H1 (cell line): ENCODE data around the gene IPO9. TPM values are rescaled to one million over a fixed set of nuclear protein-coding genes. Genes with fewer than 3 reads are reported as not detected.

Source experiments
- CTCF ChIA-PET: fragments of 300-600 bp; sonication (Branson Sonifier 250); formaldehyde crosslinking; loops from one replicate; lab custom pipeline; 2021; ENCODE audit not compliant: partially characterized antibody; lab: Charles Lee
- POLR2A ChIA-PET: fragments of 300-600 bp; sonication (Branson Sonifier 250); formaldehyde crosslinking; loops from one replicate; lab custom pipeline; 2021; ENCODE audit warnings: inconsistent platforms; ENCODE audit not compliant: partially characterized antibody; lab: Charles Lee
- DNase-seq, 2 experiments: peaks; one replicate each; pipeline versions ENCODE4 v3.0.0 to v3.0.0-alpha.2; 2010 to 2022; ENCODE audit warnings: low spot score in 2 of 2, low read depth in 1 of 2, mixed read lengths in 1 of 2
- FAIRE-seq: peaks from 2 replicates; lab custom pipeline; 2011; peaks lifted over from hg19 to GRCh38; lab: Jason Lieb, UNC
- H2AFZ ChIP-seq: 2 replicates; pipeline ENCODE4 v1.8.1; 2012; ENCODE audit warnings: low read length, inconsistent platforms
- H2AK5ac ChIP-seq: 2 replicates; pipeline ENCODE4 v1.6.1; 2013; ENCODE audit warnings: low read depth, low read length
- H2BK120ac ChIP-seq: replicated peaks from 2 replicates; pipeline ENCODE3; 2013; ENCODE audit warnings: low read depth, low read length, inconsistent platforms
- H2BK12ac ChIP-seq: 2 replicates; pipeline ENCODE4 v1.6.1; 2013; ENCODE audit warnings: low read depth, low read length
- H2BK15ac ChIP-seq: 2 replicates; pipeline ENCODE4 v1.6.1; 2013; ENCODE audit warnings: low read length
- H2BK20ac ChIP-seq: 2 replicates; pipeline ENCODE4 v1.6.1; 2013; ENCODE audit warnings: low read length
- H2BK5ac ChIP-seq: 2 replicates; pipeline ENCODE4 v1.6.1; 2013; ENCODE audit warnings: low read depth, low read length
- H3K14ac ChIP-seq: 2 replicates; pipeline ENCODE4 v1.6.1; 2013; ENCODE audit warnings: inconsistent platforms; ENCODE audit not compliant: insufficient read length
- H3K18ac ChIP-seq: 2 replicates; pipeline ENCODE4 v1.6.1; 2013; ENCODE audit warnings: low read length; ENCODE audit errors: extremely low read depth
- H3K23ac ChIP-seq: 2 replicates; pipeline ENCODE4 v1.6.1; 2013; ENCODE audit warnings: inconsistent platforms; ENCODE audit not compliant: insufficient read length
- H3K23me2 ChIP-seq: 2 replicates; pipeline ENCODE4 v1.6.1; 2013; ENCODE audit warnings: low read depth, low read length
- H3K27ac ChIP-seq: 2 replicates; pipeline ENCODE4 v1.6.1; 2011; ENCODE audit warnings: low read depth, low read length, inconsistent platforms
- H3K27me3 ChIP-seq, 4 experiments: replicated peaks in 1 of 4; 1 replicate in 1 of 4; 2 replicates in 3 of 4; pipeline versions ENCODE4 v1.6.1 to v1.8.1; 2011 to 2013; ENCODE audit warnings: low read length in 3 of 4, mild to moderate bottlenecking in 3 of 4, inconsistent platforms in 2 of 4, mixed read lengths in 2 of 4, moderate library complexity in 1 of 4; ENCODE audit not compliant: control insufficient read depth in 3 of 4, insufficient read depth in 3 of 4; ENCODE audit errors: extremely low read depth in 1 of 4
- H3K36me3 ChIP-seq, 4 experiments: 2 replicates each; pipeline versions ENCODE4 v1.6.1 to v1.8.1; 2011 to 2013; ENCODE audit warnings: mild to moderate bottlenecking in 4 of 4, low read length in 3 of 4, moderate library complexity in 2 of 4, control low read depth in 1 of 4, inconsistent platforms in 1 of 4; ENCODE audit not compliant: insufficient read depth in 4 of 4, control insufficient read depth in 2 of 4
- H3K4ac ChIP-seq: replicated peaks from 2 replicates; pipeline ENCODE3; 2013; ENCODE audit warnings: low read length, low read depth, mixed read lengths, inconsistent platforms; ENCODE audit not compliant: insufficient read length
- H3K4me1 ChIP-seq, 4 experiments: replicated peaks in 1 of 4; 1 replicate in 1 of 4; 2 replicates in 3 of 4; pipeline versions ENCODE4 v1.6.1 to v1.8.1; 2011 to 2013; ENCODE audit warnings: low read length in 3 of 4, inconsistent platforms in 2 of 4, mixed read lengths in 1 of 4; ENCODE audit not compliant: insufficient read depth in 4 of 4, control insufficient read depth in 3 of 4
- H3K4me2 ChIP-seq, 2 experiments: 2 replicates each; pipeline versions ENCODE4 v1.6.1 to v1.8.1; 2011 to 2013; ENCODE audit warnings: low read depth in 2 of 2, low read length in 2 of 2, control low read depth in 1 of 2, inconsistent platforms in 1 of 2, mild to moderate bottlenecking in 1 of 2; ENCODE audit not compliant: insufficient read depth in 1 of 2
- H3K4me3 ChIP-seq, 4 experiments: fragments of 200-600, 300-600 bp in 1 of 4; sonication (generic), shearing (Covaris generic), sonication (Bioruptor Twin) in 1 of 4; 2 replicates each; pipeline versions ENCODE4 v1.5.1 to v1.8.1; 2011 to 2016; ENCODE audit warnings: low read length in 4 of 4, low read depth in 3 of 4, control low read depth in 2 of 4, inconsistent platforms in 2 of 4, mild to moderate bottlenecking in 2 of 4, mixed read lengths in 1 of 4, moderate library complexity in 1 of 4; ENCODE audit not compliant: insufficient read depth in 2 of 4; ENCODE audit errors: extremely low read depth in 1 of 4
- H3K56ac ChIP-seq: replicated peaks from 2 replicates; pipeline ENCODE3; 2013; ENCODE audit warnings: low read depth, mild to moderate bottlenecking, mixed read lengths, low read length, inconsistent platforms; ENCODE audit not compliant: insufficient read length
- H3K79me1 ChIP-seq: 2 replicates; pipeline ENCODE4 v1.6.1; 2013; ENCODE audit warnings: low read depth, low read length, control low read depth
- H3K79me2 ChIP-seq, 2 experiments: 2 replicates each; pipeline versions ENCODE4 v1.6.1 to v1.8.1; 2012 to 2013; ENCODE audit warnings: low read length in 2 of 2, mild to moderate bottlenecking in 2 of 2, inconsistent platforms in 1 of 2; ENCODE audit not compliant: insufficient read depth in 2 of 2, control insufficient read depth in 1 of 2
- H3K9ac ChIP-seq, 4 experiments: replicated peaks in 1 of 4; 1 replicate in 1 of 4; 2 replicates in 3 of 4; pipeline versions ENCODE4 v1.6.1 to v1.8.1; 2011 to 2013; ENCODE audit warnings: low read depth in 3 of 4, low read length in 3 of 4, control low read depth in 2 of 4, mild to moderate bottlenecking in 2 of 4, moderate library complexity in 2 of 4, inconsistent platforms in 1 of 4; ENCODE audit errors: extremely low read depth in 1 of 4
- H3K9me3 ChIP-seq, 2 experiments: 2 replicates each; pipeline versions ENCODE4 v1.6.1 to v1.8.1; 2012 to 2013; ENCODE audit warnings: mild to moderate bottlenecking in 2 of 2, moderate library complexity in 2 of 2, control low read depth in 1 of 2, inconsistent platforms in 1 of 2, low read depth in 1 of 2, low read length in 1 of 2, mixed read lengths in 1 of 2; ENCODE audit not compliant: insufficient read depth in 2 of 2
- H4K20me1 ChIP-seq, 2 experiments: replicated peaks in 1 of 2; 2 replicates each; pipeline versions ENCODE3 to v1.8.1; 2011 to 2013; ENCODE audit warnings: inconsistent platforms in 2 of 2, low read length in 2 of 2, mild to moderate bottlenecking in 1 of 2; ENCODE audit not compliant: insufficient read depth in 2 of 2, control insufficient read depth in 1 of 2
- H4K5ac ChIP-seq: 2 replicates; pipeline ENCODE4 v1.6.1; 2013; ENCODE audit warnings: low read length, low read depth, mixed read lengths, inconsistent platforms; ENCODE audit not compliant: insufficient read length
- H4K8ac ChIP-seq: 2 replicates; pipeline ENCODE4 v1.8.0; 2013; ENCODE audit warnings: mild to moderate bottlenecking, moderate library complexity, low read length, inconsistent platforms; ENCODE audit not compliant: insufficient read depth; ENCODE audit errors: extremely low read depth
- H4K91ac ChIP-seq: replicated peaks from 2 replicates; pipeline ENCODE3; 2013; ENCODE audit warnings: low read length, mixed read lengths, inconsistent platforms; ENCODE audit not compliant: insufficient read length
- POU5F1 ChIP-seq: IDR thresholded peaks from 2 replicates; pipeline ENCODE4 v1.6.1; 2011; ENCODE audit warnings: low read depth, mild to moderate bottlenecking, low read length, moderate library complexity
- SIRT6 ChIP-seq: IDR thresholded peaks from one replicate; pipeline ENCODE4 v1.7.1; 2012; ENCODE audit warnings: low read length, inconsistent platforms
- SIX5 ChIP-seq: IDR thresholded peaks from 2 replicates; pipeline ENCODE4 v1.6.1; 2011; ENCODE audit warnings: mild to moderate bottlenecking, low read depth, low read length
- WGBS, 2 experiments: shearing (Covaris generic) in 1 of 2; methylation state at CpG; one replicate each; pipeline versions ENCODE4 v1.1.6 to v1.1.7; 2013 to 2015; ENCODE audit warnings: low lambda C conversion rate in 2 of 2, mixed read lengths in 2 of 2, inconsistent platforms in 1 of 2, low coverage in 1 of 2, missing lambda C conversion rate in 1 of 2; ENCODE audit not compliant: insufficient replicate concordance in 2 of 2, insufficient coverage in 1 of 2, insufficient read length in 1 of 2; ENCODE audit errors: extremely low coverage in 1 of 2, missing lambda C conversion rate in 1 of 2; 5-methylcytosine and 5-hydroxymethylcytosine counted together
- polyA plus RNA-seq, 7 experiments: library from polyadenylated mRNA; depleted of rRNA in 3 of 7; stranded (reverse) in 5 of 7; unstranded in 2 of 7; fragments of >200 nt in 5 of 7; fragments of 200-250 nt in 2 of 7; gene quantifications; 1 replicate in 5 of 7; 2 replicates in 1 of 7; 4 replicates in 1 of 7; pipeline versions ENCODE4 v1.2.1 to v1.2.3, GENCODE V29; 2011 to 2013; ENCODE audit warnings: missing spikeins in 2 of 7, mixed read lengths in 2 of 7
- total RNA-seq: library from RNA; stranded (reverse); fragmentation: NEBNext Ultra II Directional; extraction: Animal tissue kit (Norgen Biotek cat#: 25700); gene quantifications from 2 replicates; pipeline ENCODE4 v1.2.1, GENCODE V29; 2021

The IPO9 gene
- total and polyA plus RNA-seq, 2 of the 8 experiments (the other 6 are each of a cell fraction or from before 2014, with no cell fraction given), result 61.0 to 122 TPM

GRCh38 chr1:201902198-201902597 is 73.2 kb downstream of the IPO9 start:
- H3K79me1 ChIP-seq, result no peaks in the 10 kb centered on the region
- WGBS, 2 experiments, result 93% methylated on average over 3 of the region's 3 CpGs; no CpG with 5 or more reads in 1 of the 2 experiments
- DNase-seq (no peak), FAIRE-seq (no peak)
- H3K4me1 ChIP-seq, result no peaks in the 10 kb centered on the region
- no peak overlapping the region for H2BK120ac ChIP-seq
- no peaks in the 10 kb centered on the region for H3K23me2 ChIP-seq
- H3K23ac ChIP-seq, result no peak overlapping the region
- no peak overlapping the region for H2BK12ac ChIP-seq
- no peak overlapping the region for H3K14ac ChIP-seq
- POLR2A ChIA-PET, result interaction anchor here (0.6 to 1.6 kb wide), 4 partner anchors 53 to 402 kb away, joined by 3 to 4 read pairs (median 3); partner anchors contain the start of gene TIMM17A
- H3K27ac ChIP-seq, result no peak overlapping the region
- no peak overlapping the region for H4K91ac ChIP-seq
- no peak overlapping the region for H2BK20ac ChIP-seq
- no peak overlapping the region for H2AFZ ChIP-seq
- TF ChIP-seq SIRT6 (no peak), POU5F1 (no peak), SIX5 (no peak)
- no peak overlapping the region for H2BK5ac ChIP-seq
- no peaks in the 10 kb centered on the region for H3K9me3 ChIP-seq
- no peak overlapping the region for H2AK5ac ChIP-seq
- CTCF ChIA-PET, result interaction anchor here (0.8 to 3.1 kb wide), 4 partner anchors 9 to 103 kb away, joined by 3 to 19 read pairs (median 6); partner anchors contain the start of gene LMOD1
- H2BK15ac ChIP-seq, result no peak overlapping the region
- no peak overlapping the region for H3K18ac ChIP-seq
- no peak overlapping the region for H3K4ac ChIP-seq
- H3K56ac ChIP-seq, result no peak overlapping the region
- H3K9ac ChIP-seq, result no peak overlapping the region
- no peaks in the 10 kb centered on the region for H3K36me3 ChIP-seq
- H3K27me3 ChIP-seq, result no peaks in the 10 kb centered on the region
- H4K8ac ChIP-seq, result no peak overlapping the region
- H4K20me1 ChIP-seq, result no peaks in the 10 kb centered on the region
- no peak overlapping the region for H3K4me2 ChIP-seq
- H4K5ac ChIP-seq, result no peak overlapping the region
- no peaks in the 10 kb centered on the region for H3K79me2 ChIP-seq
- no peak overlapping the region for H3K4me3 ChIP-seq
